ENCODE results near the gene CAMK2D.

CAMK2D gene

DNA sequence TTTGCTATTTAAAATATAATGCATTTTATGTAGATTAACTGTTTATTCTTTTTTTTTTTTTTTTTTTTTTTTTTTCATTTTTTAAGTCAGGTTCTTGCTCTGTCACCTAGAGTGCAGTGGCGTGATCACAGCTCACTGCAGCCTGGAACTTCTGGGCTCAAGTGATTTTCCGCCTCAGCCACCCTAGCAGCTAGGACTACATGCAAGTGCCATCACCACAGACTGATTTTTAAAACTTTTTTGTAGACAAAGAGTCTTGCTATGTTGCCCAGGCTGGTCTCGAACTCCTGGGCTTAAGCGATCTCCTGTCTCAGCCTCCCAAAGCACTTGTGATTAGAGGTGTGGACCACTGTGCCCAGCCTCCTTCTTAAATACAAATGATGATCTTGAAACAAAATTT, 159.9 kb downstream of the CAMK2D start:
- no peak for DNase-seq

DNA sequence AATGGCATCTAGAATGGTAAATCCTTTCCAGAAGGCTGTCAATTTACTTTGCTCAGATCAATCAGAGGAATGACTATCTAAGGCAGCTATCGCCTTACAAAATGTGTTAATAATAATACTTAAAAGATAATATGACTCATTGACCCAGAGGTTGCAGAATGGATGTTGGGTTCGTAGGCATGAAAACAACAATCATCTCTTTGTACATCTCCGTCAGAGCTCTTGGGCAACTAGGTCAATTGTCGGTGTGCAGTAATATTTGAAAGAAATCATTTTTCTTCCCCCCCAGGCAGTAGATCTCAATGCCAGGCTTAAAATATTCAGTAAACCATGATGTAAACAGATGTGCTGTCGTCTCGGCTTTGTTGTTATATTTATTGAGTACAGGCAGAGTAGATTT, 165.1 kb downstream of the CAMK2D start:
- DNase-seq = no peak

DNA sequence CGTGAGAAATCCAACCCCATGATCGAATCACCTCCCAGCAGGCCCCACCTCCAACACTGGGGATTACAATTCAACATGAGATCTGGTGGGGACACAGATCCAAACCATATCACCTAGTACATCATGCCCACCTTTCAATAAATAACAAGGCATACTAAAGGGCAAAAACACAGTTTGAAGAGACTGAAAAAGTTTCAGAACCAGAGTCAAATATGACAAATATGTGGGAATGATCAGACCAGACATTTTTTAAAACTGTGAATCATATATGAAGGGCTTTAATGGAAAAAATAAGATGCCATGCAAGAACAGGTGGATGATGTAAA, 167.3 kb downstream of the CAMK2D start:
- no peak for DNase-seq

DNA sequence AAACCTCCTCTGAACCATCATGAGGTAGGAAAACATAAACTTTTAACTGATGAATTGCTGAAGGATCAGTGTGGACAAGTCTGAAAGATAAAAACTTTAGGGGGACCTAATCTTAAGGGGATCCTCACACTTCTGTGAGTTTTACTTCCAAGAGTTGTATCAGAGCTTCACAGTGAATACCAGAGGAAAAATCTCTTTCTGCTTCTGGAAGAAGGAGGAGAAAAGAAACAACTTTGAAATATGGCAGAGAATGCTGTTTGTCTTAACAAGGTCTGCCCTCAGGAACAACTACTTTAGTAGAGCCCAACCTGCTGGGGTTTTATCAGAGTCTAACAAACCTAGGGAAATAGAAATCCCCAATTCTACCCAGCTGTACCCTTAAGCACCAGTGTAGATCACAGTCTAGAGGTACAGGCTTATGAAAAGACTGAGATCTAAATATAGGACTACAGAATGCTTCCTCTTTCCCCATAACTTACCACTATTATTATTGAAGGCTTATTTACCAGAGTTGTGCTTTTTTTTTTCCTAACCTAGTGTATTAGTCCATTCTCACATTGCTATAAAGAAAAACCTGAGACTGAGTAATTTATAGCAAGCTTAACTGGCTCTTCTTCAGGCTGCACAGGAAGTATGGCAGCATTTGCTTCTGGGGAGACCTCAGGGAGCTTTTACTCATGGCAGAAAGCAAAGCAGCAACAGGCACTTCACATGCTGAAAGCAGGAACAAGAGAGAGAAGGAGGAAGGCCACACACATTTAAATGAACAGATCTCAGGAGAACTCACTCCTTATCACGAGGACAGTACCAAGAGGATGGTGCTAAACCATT, 167.9 kb downstream of the CAMK2D start:
- no peak for DNase-seq

DNA sequence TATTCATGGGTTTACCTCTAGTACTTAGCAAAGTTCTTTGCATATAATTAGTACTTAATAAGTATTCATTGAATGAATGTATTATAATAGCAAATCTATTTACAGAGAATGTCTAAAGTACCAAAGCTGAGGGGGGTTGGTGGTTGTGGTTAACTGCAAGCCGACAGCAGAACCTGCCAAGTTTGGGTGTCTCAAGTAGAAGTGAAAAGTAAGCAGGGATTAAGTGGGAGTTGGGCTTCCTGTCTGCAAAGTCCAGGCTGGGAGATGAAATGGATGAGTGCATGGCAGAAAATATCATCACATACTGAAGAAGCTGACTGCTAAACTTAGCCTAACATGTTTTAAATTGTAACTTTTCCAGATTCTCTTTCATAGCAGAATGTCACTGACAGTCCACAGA, 169.6 kb downstream of the CAMK2D start:
- no peak for DNase-seq

DNA sequence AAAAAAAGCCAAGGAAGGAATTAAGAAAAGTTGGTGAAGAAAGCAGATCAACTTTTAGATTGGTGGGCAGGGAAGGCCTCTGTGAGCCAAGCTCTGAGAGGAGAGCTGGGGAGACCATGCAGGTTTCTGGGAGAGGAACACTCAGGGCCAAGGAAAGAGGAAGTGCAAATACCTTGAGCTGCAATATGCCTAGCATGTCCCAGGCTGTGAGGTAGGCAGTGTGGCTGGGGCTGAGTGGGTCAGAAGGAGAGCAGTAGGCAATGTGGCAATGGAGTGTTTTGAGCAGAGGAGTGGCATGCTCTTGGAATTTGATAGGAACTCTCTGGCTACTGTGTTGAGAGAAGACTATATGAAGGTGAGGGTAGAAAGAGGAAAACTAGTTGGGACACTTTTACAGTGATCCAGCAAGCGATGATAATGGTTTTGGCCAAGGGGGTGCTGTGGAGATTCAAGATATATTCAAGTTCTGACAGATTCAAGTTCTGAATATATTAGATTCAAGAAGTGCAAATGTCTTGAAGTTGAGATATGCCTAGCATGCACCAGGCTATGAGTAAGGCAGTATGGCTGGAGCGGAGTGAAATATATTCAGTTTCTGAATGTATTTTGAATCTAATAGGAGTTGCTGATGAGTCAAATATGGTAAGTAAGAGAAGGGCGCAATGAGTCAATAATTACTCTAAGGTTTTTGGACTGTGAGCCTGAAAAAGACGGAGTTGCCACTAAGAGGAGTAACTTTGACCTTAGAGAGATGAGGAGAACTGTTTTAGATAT, 172.5 kb downstream of the CAMK2D start:
- DNase-seq = no peak

DNA sequence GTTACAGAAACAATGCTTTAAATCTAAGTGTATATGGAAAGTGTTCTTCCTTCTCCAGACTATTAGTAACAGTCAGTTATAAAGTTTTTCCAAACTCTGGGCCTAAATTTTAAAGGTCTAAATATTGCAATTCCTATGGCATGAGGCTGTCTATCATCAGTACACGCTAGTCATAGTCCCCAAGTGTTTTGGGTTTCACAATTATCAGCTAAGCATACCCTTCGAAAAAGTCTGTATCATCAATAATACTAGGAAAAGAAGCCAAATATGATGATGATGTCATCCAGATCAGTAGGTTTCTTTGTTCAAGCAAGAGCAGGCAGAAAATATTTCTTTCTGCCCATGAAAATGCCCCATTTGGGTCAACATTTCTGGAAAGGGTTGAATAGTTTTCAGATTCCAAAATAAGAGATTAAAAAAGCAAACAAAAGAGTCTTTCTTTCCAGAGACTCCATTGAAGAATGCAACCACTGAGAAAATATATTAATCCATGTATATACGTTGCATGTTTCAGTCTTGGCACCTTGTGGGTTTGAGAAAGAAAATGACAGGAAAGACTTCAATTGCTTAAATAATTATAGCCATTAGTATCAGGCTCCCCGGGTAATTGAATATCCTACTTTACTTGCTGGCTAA, 173.8 kb downstream of the CAMK2D start:
- DNase-seq = no peak

DNA sequence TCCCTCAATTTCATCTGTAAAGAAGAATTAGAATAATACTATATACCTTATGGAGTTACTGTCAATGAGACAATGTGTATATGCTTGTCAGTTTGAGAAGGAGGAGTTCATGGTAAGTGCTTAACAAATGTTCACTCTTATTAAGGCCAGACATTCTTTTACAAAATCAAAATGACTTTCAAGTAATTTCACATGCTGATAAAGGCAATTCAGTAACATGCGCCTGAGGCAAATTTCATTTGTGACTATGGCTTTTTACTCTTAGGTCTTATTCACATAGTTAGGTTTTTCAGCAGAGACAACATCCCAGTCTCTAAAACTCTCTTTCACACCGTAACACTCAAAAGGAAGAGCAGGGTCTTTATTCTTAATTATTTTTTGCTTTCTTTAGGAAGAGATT, 174.4 kb downstream of the CAMK2D start:
- no peak for DNase-seq

DNA sequence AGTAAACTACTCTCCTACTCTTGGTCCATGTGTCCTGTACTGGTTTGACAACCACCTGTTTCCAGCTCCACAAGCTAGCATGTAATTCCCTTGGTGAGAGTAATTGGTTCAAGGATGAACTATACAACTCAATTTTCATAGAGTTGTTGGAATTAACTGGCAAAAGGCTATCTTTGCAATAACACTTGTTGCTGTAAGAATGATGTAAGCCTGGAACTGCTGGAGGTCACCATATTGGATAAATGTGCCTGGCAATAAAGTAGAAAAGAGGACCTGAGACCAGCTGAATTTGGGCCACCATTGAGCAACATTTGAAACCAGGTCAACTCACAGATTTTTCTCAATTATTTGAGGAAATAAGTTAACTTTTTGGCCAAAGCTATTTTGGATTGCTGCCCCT, 175.5 kb downstream of the CAMK2D start:
- no peak for DNase-seq

DNA sequence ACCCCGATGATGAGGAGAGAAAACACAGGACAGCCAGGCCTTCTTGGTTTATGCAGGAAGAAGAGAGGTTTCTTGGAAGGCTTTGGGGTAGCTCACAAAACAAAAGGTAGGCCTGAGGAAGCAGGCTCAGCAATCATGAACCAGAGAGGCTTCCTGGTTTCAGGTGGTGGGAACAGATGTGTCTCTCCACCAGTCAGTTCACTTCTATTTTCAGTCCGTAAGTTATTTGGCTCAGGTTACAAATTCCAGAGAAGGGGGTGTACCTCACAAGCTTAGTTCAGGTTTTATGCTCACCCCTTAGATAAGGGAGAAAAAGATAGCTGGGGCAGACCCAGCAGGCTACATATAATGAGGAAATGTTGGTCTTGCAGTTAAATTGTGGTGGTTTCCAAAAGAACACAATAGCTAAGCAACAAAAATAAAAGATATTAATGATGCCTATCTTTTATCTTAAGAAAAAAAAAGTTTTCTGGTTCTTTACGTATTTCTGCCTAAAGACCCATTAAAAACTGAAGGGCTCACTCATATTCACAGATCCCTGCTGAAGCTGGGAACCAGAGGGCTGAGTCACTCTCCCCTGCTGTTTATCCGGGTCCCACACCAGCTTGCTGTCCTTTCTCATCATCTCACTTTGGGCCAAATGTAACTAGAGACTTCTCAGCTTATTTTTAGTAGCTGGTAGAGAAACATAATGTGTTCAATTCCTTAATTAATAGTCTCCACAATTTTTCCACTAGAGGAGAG, 177.0 kb downstream of the CAMK2D start:
- no peak for DNase-seq

DNA sequence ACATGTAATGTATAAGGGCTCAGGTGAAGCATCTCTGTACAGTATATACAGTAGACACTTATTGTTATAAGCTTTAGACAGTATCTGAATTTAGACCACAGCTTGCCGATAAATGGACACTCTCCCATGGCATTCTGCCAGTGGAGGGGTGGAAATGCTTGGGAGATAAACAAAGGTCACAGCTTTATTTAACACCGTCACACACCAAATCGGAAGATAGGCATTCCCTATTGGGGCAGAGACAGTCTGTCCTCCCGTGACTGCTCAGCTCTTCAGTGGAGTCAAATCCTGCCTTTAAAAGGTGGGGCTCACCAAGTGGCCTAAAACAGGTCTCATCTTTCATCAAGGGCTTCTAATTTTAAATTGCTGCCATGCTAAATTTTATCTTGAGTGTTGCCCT, 178.8 kb downstream of the CAMK2D start:
- no peak for DNase-seq

DNA sequence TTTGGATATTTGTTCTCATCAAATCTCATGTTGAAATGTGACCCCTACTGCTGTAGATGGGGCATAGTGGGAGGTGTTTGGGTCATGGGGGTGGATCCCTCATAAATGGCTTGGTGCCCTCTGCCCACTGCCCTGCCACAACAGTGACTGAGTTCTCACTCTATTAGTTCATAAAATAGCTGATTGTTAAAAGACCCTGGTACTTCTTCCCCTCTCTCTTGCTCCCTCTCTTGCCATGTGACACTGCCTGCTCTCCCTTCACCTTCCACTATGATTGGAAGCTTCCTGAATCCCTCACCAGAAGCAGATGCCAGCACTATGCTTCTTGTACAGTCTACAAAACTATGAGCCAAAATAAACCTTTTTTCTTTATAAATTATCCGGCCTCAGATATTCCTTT, 182.2 kb downstream of the CAMK2D start:
- DNase-seq = no peak

DNA sequence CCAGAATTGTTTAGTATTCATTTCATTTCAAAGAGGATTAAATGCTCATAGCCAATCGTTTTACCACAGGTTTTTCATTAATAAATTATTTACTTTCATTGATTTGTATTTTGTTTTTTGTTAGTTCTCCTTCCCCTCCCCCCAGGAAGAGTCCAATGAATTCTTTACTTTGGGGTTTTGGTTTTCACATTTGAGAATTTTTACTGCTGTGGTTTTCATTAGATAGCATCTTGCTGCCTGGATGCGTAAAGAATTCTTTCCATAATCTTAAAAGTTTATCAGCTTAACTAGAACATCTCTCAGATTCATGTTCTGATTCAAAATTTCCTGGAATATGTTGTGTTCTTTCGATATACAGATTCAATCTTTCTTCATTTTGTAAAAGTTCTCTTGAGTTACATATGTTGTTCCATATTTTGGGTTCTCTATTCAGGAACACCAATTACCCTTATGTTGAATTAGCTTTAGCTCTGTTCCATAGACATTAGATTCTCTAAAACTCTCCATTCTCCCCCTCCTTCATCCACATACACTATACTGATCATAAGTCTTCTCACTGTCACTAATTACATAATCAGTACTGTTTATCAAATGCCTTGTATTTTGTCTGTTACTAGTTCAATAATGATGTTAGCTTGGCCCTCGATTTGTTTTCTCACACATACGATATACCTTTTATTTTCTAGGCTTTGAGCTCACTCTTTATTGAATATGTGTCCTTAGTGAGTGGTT, 184.4 kb downstream of the CAMK2D start:
- DNase-seq = no peak

DNA sequence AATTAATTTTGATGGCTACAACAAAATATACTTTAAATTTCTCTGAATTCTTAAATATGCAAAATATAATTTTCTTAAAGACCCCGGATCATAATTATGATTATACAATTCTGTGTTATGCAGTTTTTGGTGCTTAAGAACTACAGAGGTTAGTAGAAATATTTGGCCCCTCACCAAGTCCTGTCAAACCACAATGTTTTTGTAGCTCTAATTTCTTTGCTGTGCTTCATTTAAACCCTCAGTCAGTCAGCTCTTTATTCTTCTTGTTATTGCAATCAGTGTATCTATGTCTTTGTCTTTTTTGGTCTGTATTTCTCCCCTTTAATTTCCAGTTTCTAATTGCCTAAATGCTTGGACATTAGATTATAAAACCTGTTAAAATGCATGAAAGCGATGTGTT, 186.1 kb downstream of the CAMK2D start:
- DNase-seq = no peak

DNA sequence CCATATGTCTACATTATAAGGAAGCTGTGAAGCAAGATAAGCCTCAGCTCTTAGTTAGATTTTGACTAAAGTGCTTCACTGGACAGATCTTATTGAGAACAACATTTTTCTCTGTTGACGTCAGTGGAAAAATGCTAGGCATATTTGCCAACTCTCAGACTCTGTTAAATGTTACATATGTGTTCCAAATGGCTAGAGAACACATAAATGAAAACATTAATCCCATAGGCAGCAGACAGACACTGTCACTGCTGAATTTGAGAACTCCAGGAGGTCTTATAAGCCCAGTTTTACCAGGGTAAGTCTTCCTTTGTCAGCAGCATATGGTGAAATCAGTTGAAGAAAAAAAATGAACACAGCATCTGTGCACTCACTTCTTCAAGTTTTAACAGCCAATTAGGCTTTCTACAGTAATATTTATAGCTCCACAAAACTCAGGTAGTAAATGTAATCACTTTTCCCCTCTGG, 186.9 kb downstream of the CAMK2D start:
- no peak for DNase-seq

DNA sequence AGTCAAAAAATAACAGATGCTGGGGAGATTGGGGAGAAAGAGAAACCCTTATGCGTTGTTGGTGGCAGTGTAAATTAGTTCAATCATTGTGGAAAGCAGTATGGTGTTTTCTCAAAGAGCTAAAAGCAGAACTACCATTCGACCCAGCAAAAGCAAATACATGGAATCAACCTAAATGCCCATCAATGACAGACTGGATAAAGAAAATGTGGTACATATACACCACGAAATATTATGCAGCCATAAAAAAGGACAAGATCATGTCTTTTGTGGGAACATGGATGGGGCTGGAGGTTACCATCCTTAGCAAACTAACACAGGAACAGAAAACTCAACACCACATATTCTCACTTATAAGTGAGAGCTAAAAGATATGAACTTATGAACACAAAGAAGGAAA, 188.9 kb downstream of the CAMK2D start:
- DNase-seq = no peak

DNA sequence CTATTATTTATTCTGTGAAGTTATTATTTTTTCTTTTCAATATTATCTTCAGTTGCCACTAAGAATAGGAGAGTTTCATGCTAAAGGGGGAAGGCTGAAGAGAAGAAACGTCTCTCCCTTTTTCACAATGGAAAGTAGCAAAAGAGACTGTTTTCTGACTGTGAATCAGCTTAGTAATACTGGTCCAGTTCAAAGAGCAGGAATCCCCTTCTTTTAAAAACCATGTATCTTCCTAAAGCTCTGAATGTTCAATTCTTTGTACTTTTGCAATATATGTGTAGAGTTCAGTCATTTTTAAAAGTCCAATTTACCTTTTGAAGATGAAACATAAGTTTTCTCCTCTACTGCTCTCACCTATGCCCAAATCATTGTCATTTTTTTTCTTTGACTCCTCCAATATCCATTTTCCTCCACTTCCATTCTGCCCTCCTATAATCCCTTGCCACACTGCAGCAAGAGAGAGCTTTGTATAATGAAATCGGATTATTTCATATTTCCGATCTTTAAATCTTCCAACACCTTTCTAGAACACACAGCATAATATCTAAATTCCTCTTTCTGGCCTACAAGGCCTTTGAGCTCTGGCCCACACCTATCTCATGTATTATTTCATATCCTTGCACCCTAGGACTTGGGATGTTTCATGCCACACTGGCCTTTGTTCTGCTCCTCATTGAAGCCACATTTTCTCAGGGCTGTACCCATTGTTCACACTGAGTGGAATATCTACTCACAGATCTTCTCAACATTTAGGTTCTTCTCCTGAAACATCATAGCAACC, 195.3 kb downstream of the CAMK2D start:
- DNase-seq = no peak

DNA sequence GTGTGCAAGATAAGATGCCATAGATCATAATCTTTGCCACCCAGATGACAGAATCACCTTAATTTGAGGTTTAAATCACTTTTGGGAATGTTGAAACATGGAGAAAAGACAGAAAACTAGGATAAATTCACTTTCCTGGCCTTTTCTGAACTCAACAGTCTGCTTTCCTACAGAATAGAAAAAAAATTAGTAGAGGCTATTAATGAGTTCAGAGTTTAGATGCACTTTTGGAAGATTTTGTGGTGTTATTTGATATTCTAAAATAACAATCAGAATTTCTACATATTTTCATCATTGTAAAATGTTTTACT, 195.9 kb downstream of the CAMK2D start:
- no peak for DNase-seq

DNA sequence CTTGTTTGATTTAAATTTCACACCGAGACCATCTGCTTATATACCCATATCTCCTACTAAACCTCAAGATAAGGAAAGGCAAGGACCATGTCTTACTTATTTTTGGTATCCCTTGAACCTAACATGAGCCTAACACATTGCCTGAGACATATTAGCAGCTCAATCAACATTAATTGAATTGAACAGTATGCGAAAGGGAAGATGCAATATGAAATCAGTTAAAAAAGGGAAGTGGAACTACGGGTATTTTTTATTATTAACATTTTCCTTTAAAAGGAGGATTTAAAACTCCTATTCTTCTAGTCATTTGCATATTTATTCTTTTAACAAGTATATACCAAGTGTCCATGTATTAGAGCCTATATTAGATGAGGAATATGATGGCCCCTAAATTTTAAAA, 197.0 kb downstream of the CAMK2D start:
- DNase-seq = no peak

DNA sequence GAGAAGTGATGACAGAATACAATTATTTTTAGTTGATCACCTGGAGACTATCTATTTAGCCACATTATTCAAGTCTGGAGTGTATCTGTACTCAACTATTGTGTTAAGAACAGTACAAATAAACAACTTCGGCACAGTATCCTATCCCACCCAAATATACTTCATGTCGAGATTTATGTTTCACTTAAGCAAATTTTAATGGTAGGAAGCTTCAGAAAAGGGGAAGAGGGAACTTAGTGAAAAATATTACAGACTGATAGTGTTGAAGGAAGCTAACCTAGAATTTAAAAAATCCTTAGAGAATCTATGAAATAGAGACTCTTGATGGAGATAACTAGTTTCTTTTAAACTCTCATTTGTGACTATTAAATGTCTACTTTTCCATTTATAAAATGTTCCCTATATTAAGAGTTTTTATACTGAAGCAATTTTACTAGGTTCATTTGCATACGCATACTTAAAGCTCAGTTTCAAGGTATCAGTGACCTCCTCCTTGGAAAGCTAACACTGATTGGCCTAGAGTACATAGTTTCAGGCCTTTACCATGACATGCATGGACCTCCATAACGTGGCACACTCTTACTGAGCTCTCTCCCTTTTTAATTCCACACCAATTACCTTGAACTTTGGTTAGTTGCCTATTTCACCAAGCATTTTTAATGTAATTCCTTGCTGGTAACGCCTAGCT, 197.7 kb downstream of the CAMK2D start:
- DNase-seq = no peak

DNA sequence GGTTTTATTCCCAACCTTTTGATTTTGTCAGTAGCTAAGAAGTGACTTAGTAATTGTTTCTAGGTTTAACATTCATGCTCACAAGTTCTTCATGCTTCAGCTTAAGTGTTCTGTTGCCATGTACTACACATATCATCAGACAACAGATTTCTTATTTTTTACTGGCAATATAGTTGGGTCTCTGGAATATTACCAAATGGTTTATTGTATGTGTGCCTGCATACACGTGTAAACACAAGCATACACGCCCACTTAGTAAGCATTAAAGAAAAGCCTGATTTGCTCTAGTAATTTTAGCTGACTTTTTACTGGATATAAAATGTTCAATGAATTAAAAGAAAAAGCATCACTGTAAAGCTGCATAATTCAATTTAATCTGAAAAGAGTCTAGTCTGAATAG, 199.8 kb downstream of the CAMK2D start:
- no peak for DNase-seq

Data from stimulated activated naive CD4-positive, alpha-beta T cell (primary cell).